NCI-H1105 (cell line): ENCODE measurements around the gene APLP1.
A peak's percentile ranks its signal among the peaks of the same experiment; 100 is the strongest.
"Not testable (repeated sequence)": the region's sequence is repeated elsewhere in the genome, so short reads cannot be mapped to it uniquely, and the experiment has no call there.

Experiments used
- DNase-seq: peaks from one replicate; lab custom pipeline; 2025; lab: John Stamatoyannopoulos, UW

Gene APLP1

GRCh38 chr19:35852029-35852780 lies 16.2 kb upstream of the APLP1 start, which contains the start of gene NPHS1:
Gene NPHS1 (minus strand): TSS chr19:35852504. CDS start chr19:35851837, 667 bp downstream.
- DNase-seq: no peak

DNA sequence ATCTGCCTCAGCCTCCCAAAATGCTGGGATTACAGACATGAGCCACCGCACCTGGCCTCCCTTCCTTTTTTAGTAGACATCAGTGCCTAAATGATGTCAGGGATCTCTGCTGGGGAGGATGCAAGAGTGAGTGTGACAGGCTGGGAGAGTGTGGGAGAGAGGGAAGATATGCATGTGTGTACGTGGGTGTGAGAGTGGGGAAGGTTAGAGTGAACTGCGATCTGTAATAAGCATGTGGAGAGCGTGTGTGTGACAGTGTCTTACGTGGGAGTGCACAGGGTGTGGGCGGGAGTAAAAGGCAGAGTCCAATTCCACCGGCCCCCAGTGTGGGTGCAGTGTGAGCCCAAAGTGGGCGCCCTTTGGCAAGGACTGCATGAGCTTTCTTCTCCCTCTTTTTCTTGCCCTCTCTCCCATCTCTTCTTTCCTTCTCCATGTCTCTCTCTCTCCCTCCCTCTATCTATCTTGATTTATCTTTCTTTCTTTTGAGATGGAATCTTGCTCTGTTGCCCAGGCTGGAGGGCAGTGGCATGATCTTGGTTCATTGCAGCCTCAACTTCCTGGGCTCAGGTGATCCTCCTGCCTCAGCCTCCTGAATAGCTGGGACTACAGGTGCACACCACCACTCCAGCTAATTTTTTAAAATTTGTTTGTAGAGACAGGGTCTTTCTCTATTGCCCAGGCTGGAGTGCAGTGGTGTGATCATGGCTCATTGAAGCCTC lies 15.2 kb upstream of the APLP1 start:
- DNase-seq: no peak

DNA sequence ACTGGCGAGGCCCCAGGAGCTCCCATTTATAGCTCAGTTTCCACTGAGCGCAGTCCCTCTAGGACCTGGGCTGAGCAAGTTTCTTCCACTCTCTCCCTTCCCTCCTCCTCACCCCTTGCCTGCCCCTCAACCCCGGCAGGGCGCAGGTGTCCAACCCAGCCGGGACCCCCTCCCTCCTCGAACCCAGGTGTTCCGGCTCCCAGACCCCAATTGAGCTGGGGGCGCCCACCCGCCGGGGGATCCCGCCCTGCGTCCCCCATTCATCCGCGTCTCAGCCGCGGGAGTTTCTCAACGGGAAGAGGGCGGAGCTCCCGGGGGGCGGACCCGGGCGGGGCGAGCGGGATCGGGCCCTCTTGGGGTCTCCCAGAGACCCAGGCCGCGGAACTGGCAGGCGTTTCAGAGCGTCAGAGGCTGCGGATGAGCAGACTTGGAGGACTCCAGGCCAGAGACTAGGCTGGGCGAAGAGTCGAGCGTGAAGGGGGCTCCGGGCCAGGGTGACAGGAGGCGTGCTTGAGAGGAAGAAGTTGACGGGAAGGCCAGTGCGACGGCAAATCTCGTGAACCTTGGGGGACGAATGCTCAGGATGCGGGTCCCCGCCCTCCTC lies 11.7 kb upstream of the APLP1 start, which contains the start of gene KIRREL2:
TSS of gene KIRREL2 (plus strand) at position 366 of the 604 bp plus-strand sequence. CDS start at position 575, 209 bp downstream.
- peak; percentile 32 for DNase-seq

GRCh38 chr19:35858311-35858710 lies 10.1 kb upstream of the APLP1 start:
- no peak for DNase-seq

GRCh38 chr19:35859414-35859813 lies 9.0 kb upstream of the APLP1 start:
- DNase-seq: no peak

DNA sequence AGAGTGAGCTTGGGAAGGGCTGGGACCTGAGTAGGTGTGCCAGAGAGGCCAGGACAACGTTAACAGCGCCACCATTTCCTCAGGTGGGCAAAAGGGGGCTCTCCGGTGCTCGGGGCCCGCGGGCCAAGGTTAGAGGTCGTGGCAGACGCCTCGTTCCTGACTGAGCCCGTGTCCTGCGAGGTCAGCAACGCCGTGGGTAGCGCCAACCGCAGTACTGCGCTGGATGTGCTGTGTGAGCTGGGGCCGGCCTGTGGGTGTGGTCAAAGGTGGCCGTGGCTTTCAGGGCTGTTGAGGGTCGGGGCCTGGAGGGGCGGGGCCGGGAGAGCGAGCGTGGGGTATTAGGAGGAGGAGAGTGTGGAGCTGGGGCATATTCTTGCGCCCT lies 7.9 kb upstream of the APLP1 start:
- no peak for DNase-seq

- DNase-seq: no peak
Measured at GRCh38 chr19:35860818-35861639, 7.3 kb upstream of the APLP1 start.

GRCh38 chr19:35861640-35862160 lies 6.7 kb upstream of the APLP1 start:
- no peak for DNase-seq

DNA sequence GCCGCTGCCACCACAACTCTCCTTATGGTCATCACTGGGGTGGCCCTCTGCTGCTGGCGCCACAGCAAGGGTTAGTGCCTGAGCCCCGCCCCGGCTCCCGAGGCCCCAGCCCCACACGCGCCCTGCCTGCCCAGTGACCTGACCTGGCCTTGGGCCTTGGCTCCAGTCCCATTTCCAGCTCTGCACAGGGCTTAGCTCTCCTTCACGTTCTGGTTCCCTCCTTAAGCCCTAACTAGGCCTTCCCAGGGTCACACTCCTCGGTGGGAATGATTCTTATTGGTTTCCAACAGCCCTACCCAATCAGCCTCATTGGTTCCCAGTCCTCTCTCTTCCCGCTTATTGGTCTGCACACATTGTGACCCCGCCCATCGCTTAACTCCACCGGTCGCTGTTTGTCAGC lies 5.8 kb upstream of the APLP1 start:
- no peak for DNase-seq

- no peak for DNase-seq
Measured at GRCh38 chr19:35863018-35863417, 5.4 kb upstream of the APLP1 start.

GRCh38 chr19:35868823-35869326 lies 501 bp downstream of the APLP1 start:
- DNase-seq: no peak

DNA sequence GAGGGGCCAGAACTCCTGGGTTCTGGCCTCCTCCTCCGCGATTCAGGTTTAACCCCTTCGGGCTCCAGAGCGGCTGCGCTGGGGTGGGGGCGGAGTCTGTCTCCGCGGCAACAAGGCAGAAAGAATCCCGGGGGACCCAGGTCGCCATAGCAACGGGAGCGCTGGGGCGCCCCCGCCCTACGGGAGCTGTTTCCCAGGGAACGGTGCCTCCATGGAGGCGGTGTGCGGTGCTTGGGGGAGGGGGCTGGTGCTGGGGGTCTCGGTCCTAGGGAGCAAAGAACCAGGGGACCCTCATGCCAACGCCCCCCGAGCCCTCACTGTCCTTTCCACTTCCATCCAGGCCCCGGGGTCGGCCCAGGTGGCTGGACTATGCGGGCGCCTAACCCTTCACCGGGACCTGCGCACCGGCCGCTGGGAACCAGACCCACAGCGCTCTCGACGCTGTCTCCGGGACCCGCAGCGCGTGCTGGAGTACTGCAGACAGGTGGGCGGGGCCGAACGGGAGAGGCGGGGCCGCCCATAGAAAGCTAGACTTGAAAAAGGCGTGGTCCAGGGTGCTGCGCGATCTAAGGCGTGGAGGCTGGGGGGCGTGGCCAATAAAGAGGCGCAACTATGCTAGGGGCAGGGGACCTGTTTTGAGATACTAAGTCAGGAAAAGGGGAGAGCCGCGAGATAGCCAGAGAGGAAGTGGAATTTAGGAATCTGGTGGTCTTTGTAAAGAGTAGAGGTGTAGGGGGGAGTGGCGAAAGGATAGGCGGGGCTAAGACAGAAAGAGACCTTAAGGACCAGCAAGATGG lies 1.2 kb downstream of the APLP1 start:
- DNase-seq: peak; percentile 94

DNA sequence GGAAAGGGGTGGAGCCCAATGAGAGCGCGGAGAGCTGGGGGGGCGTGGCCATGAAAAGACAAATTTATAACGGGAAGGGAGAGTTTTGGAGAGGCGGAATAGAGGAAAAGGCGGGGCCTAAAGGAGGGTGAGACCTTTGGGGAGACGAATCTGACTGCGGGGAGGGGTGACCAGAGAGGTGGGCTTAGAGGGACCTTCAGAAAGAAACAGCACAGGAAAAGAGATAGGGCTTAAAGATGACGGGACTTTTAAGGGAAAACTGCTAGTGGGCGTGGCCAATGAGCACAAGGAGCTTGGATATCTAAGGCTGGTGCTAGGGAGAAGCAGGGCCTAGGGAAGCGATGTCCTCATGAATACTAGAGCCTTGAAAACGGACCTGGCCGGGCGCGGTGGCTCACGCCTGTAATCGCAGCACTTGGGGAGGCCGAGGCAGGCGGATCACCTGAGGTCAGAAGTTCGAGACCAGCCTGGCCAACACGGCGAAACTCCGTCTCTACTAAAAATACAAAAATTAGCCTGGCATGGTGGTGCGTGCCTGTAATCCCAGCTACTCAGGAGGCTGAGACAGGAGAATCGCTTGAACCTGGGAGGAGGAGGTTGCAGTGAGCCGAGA lies 1.9 kb downstream of the APLP1 start:
- not testable (repeated sequence) for DNase-seq

GRCh38 chr19:35870798-35871197 lies 2.4 kb downstream of the APLP1 start:
- DNase-seq: no peak

- DNase-seq: no peak
Measured at GRCh38 chr19:35871611-35872010, 3.2 kb downstream of the APLP1 start.

DNA sequence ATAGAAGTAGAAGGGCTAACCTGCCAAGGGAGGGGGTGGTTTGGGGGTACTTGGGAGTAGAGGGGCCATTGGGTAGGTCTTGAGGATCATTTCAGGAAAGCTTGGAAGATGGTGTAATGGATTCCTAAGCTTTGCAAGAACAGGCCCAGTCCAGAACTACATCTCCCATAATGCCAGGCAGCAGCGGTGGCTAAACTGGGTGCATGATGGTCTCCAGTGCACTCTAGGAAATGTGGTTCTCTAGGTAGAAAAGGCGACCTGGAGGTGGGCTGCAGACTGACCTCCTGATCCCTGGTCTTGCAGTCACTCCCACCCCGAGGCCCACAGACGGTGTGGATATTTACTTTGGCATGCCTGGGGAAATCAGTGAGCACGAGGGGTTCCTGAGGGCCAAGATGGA lies 3.8 kb downstream of the APLP1 start:
- no peak for DNase-seq

GRCh38 chr19:35874392-35874930 lies 6.1 kb downstream of the APLP1 start:
- no peak for DNase-seq

DNA sequence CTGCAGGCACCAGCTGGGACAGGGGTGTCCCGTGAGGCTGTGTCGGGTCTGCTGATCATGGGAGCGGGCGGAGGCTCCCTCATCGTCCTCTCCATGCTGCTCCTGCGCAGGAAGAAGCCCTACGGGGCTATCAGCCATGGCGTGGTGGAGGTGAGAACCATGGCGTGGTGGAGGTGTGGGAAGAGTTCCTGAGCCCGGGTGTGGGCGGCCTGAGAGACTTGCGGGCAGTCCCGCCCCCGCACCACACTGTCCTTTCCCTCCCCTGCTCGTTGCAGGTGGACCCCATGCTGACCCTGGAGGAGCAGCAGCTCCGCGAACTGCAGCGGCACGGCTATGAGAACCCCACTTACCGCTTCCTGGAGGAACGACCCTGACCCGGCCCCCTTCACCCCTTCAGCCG lies 10.7 kb downstream of the APLP1 start:
- no peak for DNase-seq

DNA sequence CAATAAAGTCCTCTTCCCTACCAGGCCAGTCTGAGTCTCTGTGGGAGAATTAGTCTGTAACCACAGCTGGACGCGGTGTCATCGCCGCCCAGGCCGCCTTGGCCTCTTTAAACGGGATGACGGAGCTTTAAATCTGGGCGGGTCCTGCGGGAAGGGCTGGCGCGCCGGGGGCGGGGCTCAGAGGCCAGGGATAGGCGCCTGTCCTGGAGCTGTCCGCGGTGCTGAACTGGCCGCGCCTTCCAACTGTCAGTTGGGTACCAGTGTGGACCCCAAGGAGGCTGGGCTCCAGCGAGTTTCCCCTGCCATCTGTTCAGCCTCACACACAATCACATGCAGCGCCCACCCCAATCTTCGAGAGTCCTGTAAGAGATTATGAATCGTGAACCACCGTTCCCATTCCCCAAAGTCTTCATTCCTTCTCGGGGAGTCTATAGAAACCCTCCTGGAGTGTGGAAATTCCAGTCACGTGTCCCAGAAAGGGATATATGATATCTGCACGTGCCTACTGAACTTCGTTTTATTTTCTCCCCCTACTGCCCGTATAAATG lies 11.5 kb downstream of the APLP1 start:
- DNase-seq: peak; percentile 16
